ENCODE data around the gene ST6GALNAC6.
"Not testable (repeated sequence)": the region's sequence is repeated elsewhere in the genome, so short reads cannot be mapped to it uniquely, and the experiment has no call there.

DNA sequence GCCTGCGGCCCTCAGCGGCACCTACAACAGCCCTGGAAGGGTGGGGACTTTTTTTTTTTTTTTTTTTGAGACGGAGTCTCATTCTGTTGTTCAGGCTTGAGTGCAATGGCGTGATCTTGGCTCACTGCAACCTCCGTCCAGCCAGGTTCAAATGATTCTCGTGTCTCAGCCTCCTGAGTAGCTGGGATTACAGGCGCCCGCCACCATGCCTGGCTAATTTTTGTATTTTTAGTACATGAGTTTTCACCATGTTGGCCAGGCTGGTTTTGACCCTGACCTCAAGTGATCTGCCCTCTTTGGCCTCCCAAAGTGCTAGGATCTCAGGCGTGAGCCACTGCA is 29.3 kb downstream of the ST6GALNAC6 start:
- TF ChIP-seq CTCF (conservative IDR thresholded peaks at IDR 0.05; ENCODE audit: low read length): 0 out of 2 replicates have a peak, but pooled peaks have one; percentile 21
- TF ChIP-seq EZH2phosphoT487 (IDR thresholded peaks at IDR 0.05; ENCODE audit: borderline replicate concordance): not testable (repeated sequence)

All from Loucy (cell line).